SKM-1 treated with dmso at 0.1 percent for 144 hours (cell line): Measurements from ENCODE around the gene DGKD.

Experiments
- DNase-seq: peaks from one replicate; lab custom pipeline; 2025; ENCODE audit not compliant: unreplicated experiment; lab: John Stamatoyannopoulos, UW

Gene DGKD

GRCh38 chr2:233443511-233444183 is 89.4 kb downstream of the DGKD start:
- DNase-seq = peak; percentile 51

- no peak for DNase-seq
These were observed 90.2 kb downstream of the DGKD start for GRCh38 chr2:233444501-233444900.

GRCh38 chr2:233445152-233445830 is 91.0 kb downstream of the DGKD start:
- DNase-seq = no peak

DNA sequence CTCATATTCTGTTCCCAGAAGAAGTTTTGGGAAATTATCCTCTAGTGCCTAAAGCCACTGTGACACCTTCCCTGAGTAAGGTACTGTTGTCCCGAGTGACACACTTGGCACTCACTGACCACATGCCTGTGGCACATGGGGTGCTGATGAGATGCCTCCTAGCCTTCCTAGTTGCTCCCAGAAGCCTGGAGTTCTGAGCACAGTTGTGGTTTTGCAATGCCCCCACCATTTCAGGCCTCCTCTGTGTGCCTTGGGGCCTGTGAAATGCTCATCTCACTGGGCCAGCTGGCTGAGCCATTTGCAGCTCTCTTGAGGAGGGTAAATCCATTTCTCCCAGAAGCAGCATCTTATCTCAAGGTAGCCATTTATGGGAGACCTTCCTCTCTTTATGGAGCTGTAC is 91.8 kb downstream of the DGKD start:
- no peak for DNase-seq

DNA sequence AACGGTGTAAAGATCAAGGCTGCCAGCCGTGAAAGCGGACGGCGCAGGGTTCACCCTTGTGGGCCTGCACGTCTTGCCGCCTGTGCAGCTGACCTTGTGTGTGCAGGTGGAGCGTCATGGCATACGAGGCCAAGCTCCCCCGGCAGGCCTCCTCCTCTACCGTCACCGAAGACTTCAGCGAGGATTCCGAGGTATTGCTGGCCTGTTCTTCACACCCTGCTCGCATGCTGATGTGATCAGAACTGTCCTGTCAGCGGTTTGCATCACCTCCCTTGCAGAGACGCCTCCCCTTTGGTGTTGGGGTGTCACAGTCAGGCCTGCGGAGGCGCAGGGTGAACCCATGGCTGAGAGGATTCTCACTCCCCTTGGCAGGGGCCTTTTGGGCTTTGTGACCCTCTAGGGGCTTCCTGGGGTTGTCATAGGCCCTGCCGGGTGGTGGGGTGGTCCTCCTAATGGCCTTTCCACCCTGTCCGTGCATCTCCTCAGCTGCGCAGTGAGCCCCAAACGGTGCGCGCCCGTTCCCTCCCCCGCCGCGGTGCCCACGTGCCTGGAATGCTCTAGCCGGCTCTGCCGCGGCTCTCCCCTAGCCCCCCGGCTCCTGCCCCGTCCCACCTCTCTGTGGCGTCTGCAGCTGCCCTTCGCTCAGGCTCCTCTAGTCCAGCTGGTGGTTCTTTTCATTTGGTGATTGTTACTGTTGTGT is 92.5 kb downstream of the DGKD start:
- DNase-seq = no peak

DNA sequence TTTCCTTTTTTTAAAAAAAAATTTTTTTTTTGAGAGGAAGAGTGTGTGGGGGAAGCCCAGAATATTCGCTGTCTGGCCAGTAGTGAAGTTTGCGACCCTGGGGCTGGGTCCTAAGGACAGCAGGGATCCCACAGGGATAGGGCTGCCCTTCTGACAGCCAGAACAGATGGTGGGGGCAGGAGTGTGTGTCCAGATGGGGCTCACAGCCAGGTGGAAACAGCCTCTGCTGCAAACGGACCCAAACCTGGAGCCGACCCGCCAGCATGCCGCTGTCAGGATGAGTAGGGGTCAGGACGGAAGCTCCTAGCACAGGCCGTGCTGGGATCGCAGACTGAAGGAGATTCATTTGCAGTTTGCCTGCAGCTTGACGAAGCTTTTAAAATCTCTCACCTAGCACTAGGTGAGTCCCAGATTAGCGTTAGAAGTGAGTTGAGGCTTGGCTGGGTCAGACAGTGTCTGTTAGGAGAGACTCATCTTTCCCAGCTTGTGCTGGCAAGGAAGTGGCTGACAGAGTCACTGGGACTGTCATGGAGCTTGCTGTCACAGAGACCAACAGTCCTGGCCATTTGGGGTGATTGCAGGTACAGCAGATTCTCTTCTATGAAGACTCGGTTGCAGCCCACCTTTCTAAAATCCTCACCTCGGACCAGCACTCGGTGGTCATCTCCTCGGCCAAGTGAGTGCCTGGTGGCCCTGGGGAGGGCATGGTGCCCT is 93.4 kb downstream of the DGKD start:
- no peak for DNase-seq

DNA sequence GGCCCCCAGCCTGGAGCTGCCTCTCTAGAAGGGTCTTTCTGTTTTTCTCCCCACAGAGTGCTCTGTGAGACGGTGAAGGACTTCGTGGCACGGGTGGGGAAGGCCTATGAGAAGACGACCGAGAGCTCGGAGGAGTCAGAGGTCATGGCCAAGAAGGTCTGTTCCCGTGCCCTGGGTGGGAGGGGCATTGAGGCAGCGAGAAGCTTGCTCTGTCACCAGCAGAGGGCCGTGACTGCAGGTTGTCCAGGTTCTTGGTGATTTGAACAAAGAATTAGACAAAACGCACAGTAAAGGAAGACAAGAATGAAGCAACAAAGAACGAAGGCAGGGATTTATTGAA is 93.9 kb downstream of the DGKD start:
- no peak for DNase-seq

- DNase-seq = no peak
These were observed 94.3 kb downstream of the DGKD start for GRCh38 chr2:233448575-233448974.

DNA sequence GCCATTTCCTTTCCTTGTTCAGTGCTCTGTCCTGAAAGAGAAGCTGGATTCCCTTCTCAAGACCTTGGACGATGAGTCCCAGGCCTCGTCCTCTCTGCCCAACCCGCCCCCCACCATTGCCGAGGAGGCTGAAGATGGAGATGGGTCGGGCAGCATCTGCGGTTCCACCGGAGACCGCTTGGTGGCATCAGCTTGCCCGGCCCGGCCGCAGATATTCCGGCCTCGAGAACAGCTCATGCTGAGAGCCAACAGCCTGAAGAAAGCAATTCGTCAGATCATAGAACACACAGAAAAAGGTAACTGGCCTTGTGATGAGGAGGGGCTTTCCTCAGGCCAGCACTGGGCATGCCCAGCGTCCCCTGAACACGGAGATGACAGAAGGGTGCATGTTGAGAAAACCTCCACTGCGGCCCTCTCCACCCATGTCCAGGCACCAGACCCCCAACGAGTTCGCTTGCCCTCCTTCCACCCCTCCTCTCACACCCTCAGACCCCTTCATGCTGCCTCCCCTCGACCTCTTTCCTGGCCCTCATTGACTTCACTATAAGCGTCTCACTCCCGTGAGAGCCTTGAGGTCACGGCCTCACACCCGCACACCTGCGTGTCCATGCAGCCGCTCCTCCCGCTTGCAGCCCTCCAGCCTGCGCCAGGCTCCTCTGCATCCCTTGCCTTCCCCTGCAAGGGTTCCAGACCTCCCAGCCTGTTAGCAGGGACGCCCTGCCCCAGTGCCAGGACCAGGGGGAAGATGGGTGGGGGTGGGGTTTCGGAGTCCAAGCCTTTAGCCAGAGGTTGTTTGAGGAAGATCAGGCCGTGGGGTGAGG is 95.0 kb downstream of the DGKD start:
- no peak for DNase-seq

DNA sequence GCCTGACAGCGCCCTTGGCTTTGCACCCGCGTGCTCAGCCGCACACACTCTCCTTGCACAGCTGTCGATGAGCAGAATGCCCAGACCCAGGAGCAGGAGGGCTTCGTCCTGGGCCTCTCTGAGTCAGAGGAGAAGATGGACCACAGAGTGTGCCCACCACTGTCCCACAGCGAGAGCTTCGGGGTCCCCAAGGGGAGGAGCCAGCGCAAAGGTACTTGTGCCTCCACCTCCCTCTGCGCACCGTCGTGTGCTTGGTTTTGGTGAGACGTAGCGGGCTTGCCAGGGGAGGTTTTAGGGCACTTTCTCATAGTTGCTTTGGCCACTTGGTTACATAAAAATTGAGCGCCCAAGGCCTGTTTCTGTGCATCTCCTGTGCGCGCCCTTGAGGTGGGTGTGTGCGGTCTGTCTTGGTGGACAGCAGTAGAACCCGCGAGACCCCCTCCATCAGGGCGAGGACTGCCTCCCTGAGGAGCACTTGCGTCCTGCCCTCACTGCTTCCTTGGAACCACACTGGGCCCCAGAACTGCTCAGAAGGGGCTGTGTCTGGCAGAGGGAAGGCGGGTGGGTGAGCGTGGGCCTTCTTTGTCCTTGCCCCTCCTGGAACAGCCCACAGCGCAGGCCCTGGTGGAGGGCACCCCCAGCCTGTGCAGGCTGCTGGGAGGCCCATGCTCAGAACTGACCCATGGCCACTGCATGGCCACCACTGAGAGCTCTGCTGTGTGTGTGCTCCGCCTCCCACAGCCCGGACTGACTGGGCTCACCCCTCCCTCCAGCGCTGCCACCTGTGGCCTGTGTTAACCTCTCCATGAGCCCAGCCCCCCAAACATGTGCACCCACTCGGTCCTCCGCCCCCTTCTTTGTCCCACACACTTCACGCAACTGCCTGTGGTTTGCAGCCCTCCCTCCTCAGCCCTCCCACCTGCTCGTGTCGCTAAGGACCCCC is 95.9 kb downstream of the DGKD start:
- no peak for DNase-seq

DNA sequence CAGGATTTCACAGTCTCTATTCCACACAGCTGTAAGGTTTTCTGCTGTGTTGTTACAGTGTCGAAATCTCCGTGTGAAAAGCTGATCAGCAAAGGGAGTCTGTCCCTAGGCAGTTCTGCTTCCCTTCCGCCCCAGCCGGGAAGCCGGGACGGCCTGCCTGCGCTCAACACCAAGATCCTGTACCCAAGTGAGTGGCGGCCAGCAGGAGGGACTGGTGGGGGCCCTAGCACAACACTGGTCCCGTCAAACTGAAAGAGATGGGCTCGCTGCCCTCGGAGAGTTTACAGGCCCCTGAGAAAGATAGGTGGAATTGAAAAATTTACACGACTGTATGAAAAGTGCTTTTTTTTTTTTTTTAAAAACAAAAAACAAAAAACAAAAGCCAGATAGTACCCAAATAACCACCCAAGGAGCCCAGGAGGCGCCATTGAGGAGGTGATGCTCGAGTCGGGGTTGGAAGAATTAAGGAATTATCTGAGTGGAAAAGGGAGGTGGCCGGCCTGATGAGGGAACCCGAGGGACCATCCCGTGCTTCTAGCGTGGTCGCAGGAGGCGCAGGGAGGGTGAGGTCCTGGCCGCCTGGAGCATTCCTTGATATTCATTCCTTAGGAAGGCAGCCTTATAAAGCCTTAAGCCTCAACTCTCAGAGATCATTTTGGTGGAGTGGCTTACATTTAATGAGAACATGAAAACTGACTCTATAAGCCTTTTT is 96.7 kb downstream of the DGKD start:
- no peak for DNase-seq

GRCh38 chr2:233451950-233452349 is 97.7 kb downstream of the DGKD start:
- no peak for DNase-seq

DNA sequence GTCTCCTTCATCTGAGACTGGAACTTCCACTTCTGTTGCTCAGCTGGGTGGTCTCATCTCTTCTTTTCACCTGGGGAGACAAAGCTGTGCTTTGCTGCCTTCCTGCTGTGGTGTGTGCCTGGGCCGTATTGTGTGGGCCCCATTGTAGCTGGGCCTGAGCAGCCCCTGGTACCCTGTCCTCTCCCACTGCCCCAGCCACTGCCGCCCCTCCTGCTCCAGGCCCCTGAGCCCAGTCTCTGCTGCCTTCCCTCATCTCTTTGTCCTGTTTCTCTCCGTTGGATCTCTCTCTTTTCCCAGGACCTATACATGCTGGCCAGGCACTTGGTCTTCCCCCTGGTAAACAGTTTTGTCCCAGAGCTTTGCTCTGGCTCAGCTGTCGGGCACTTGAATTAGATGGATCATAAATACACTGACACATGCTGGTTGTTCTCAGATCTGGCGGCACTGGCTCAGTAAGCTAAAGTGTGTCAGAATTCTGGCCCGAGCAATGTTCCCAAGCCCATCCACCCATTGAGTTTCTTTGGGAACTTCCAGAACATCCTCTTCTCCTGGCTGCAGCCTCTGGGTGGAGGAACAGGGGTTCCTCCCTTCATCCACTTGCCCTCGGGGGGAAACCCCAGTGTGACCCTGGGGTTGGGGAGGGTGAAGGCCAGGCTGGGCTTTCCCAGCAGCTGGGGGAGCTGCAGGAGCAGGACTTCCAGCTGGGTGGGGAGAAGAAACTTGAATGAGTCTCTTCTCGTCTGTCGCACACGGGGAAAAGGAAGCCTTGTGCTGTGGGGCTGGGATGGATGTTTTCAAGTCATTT is 99.0 kb downstream of the DGKD start:
- DNase-seq = no peak

DNA sequence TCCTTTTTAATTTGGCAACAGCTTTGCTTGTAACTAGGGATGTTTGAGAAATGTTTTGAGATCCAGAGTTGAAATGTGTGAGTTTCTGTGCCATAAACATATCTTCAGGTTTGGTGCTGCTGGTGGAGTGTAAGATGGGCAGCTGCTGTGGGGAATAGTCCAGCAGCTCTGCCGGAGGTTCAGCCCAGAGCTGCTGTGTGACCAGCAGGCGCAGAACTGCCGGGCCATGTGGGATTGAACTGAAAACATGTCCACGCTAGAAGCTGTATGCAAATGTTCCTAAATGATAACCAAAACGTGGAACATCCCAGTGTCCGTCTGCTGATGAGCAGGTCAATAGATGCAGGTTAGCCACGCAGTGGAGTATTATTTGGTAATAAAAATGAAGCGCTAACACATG is 99.6 kb downstream of the DGKD start:
- DNase-seq = no peak

GRCh38 chr2:233455006-233455405 is 100.7 kb downstream of the DGKD start:
- DNase-seq = no peak

- no peak for DNase-seq
These were observed 101.2 kb downstream of the DGKD start for GRCh38 chr2:233455491-233455890.

- DNase-seq = no peak
These were observed 101.8 kb downstream of the DGKD start for GRCh38 chr2:233456111-233456510.

GRCh38 chr2:233456934-233457333 is 102.6 kb downstream of the DGKD start:
- no peak for DNase-seq
